ENCODE results near the gene ASB5.

Gene ASB5

GRCh38 chr4:176207839-176208238 is 61.2 kb downstream of the ASB5 start:
- H3K9ac ChIP-seq (ENCODE audit: low read depth, low read length, poor library complexity, severe bottlenecking): no peak overlapping the region
- H3K9me2 ChIP-seq (replicated peaks; ENCODE audit: low read depth, low read length): no peaks in the 10 kb centered on the region
- TF ChIP-seq, protein P1, sequence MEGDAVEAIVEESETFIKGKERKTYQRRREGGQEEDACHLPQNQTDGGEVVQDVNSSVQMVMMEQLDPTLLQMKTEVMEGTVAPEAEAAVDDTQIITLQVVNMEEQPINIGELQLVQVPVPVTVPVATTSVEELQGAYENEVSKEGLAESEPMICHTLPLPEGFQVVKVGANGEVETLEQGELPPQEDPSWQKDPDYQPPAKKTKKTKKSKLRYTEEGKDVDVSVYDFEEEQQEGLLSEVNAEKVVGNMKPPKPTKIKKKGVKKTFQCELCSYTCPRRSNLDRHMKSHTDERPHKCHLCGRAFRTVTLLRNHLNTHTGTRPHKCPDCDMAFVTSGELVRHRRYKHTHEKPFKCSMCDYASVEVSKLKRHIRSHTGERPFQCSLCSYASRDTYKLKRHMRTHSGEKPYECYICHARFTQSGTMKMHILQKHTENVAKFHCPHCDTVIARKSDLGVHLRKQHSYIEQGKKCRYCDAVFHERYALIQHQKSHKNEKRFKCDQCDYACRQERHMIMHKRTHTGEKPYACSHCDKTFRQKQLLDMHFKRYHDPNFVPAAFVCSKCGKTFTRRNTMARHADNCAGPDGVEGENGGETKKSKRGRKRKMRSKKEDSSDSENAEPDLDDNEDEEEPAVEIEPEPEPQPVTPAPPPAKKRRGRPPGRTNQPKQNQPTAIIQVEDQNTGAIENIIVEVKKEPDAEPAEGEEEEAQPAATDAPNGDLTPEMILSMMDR (conservative IDR thresholded peaks at IDR 0.05; ENCODE audit: low read length): no peak
- TF ChIP-seq EZH2phosphoT487 (IDR thresholded peaks at IDR 0.05; ENCODE audit: borderline replicate concordance): no peak
- H3K4me3 ChIP-seq (ENCODE audit: low read length, poor library complexity, severe bottlenecking): no peak overlapping the region
- H3K27me3 ChIP-seq (ENCODE audit: insufficient read depth, low read length, poor library complexity, severe bottlenecking): no peaks in the 10 kb centered on the region
- H4K20me1 ChIP-seq (ENCODE audit: insufficient read depth, low read length, poor library complexity, severe bottlenecking): no peaks in the 10 kb centered on the region
- H3K9me3 ChIP-seq (ENCODE audit: insufficient read depth, low read depth, low read length): no peaks in the 10 kb centered on the region
- H3K4me1 ChIP-seq (ENCODE audit: insufficient read depth, low read length, poor library complexity, severe bottlenecking): no peaks in the 10 kb centered on the region
- no peak overlapping the region for H3K4me2 ChIP-seq (ENCODE audit: low read depth, low read length, poor library complexity, severe bottlenecking)
- no peak overlapping the region for H2AFZ ChIP-seq (ENCODE audit: low read length)
- no peaks in the 10 kb centered on the region for H3K36me3 ChIP-seq (ENCODE audit: insufficient read depth, low read length)
- no peaks in the 10 kb centered on the region for H3K79me2 ChIP-seq (ENCODE audit: insufficient read depth, low read length)
- H3F3A ChIP-seq (ENCODE audit: low read depth): no peaks in the 10 kb centered on the region

- no peaks in the 10 kb centered on the region for H3K27me3 ChIP-seq (ENCODE audit: insufficient read depth, low read length, poor library complexity, severe bottlenecking)
- no peaks in the 10 kb centered on the region for H3K9me2 ChIP-seq (replicated peaks; ENCODE audit: low read depth, low read length)
- H3K36me3 ChIP-seq (ENCODE audit: insufficient read depth, low read length): no peaks in the 10 kb centered on the region
- H3F3A ChIP-seq (ENCODE audit: low read depth): no peaks in the 10 kb centered on the region
- no peak overlapping the region for H3K4me2 ChIP-seq (ENCODE audit: low read depth, low read length, poor library complexity, severe bottlenecking)
- no peak overlapping the region for H2AFZ ChIP-seq (ENCODE audit: low read length)
- TF ChIP-seq, protein P1 (conservative IDR thresholded peaks at IDR 0.05; ENCODE audit: low read length): no peak
- TF ChIP-seq EZH2phosphoT487 (IDR thresholded peaks at IDR 0.05; ENCODE audit: borderline replicate concordance): no peak
- H3K4me1 ChIP-seq (ENCODE audit: insufficient read depth, low read length, poor library complexity, severe bottlenecking): no peaks in the 10 kb centered on the region
- no peak overlapping the region for H3K9ac ChIP-seq (ENCODE audit: low read depth, low read length, poor library complexity, severe bottlenecking)
- H3K79me2 ChIP-seq (ENCODE audit: insufficient read depth, low read length): no peaks in the 10 kb centered on the region
- H4K20me1 ChIP-seq (ENCODE audit: insufficient read depth, low read length, poor library complexity, severe bottlenecking): no peaks in the 10 kb centered on the region
- no peak overlapping the region for H3K4me3 ChIP-seq (ENCODE audit: low read length, poor library complexity, severe bottlenecking)
- H3K9me3 ChIP-seq (ENCODE audit: insufficient read depth, low read depth, low read length): no peaks in the 10 kb centered on the region
Measured at GRCh38 chr4:176205299-176205698, 63.7 kb downstream of the ASB5 start.

GRCh38 chr4:176198316-176198903 is 70.6 kb downstream of the ASB5 start:
- no peak overlapping the region for H3K4me2 ChIP-seq (ENCODE audit: low read depth, low read length, poor library complexity, severe bottlenecking)
- H3F3A ChIP-seq (ENCODE audit: low read depth): no peaks in the 10 kb centered on the region
- no peak overlapping the region for H3K4me3 ChIP-seq (ENCODE audit: low read length, poor library complexity, severe bottlenecking)
- peaks cover 3% of the 10 kb centered on the region for H3K4me1 ChIP-seq (ENCODE audit: insufficient read depth, low read length, poor library complexity, severe bottlenecking)
- H3K36me3 ChIP-seq (ENCODE audit: insufficient read depth, low read length): no peaks in the 10 kb centered on the region
- TF ChIP-seq EZH2phosphoT487 (IDR thresholded peaks at IDR 0.05; ENCODE audit: borderline replicate concordance): no peak
- TF ChIP-seq, protein P1 (conservative IDR thresholded peaks at IDR 0.05; ENCODE audit: low read length): no peak
- H3K9ac ChIP-seq (ENCODE audit: low read depth, low read length, poor library complexity, severe bottlenecking): no peak overlapping the region
- no peak overlapping the region for H2AFZ ChIP-seq (ENCODE audit: low read length)
- no peaks in the 10 kb centered on the region for H4K20me1 ChIP-seq (ENCODE audit: insufficient read depth, low read length, poor library complexity, severe bottlenecking)
- no peaks in the 10 kb centered on the region for H3K9me3 ChIP-seq (ENCODE audit: insufficient read depth, low read depth, low read length)
- H3K9me2 ChIP-seq (replicated peaks; ENCODE audit: low read depth, low read length): no peaks in the 10 kb centered on the region
- no peaks in the 10 kb centered on the region for H3K79me2 ChIP-seq (ENCODE audit: insufficient read depth, low read length)
- H3K27me3 ChIP-seq (ENCODE audit: insufficient read depth, low read length, poor library complexity, severe bottlenecking): peaks cover 6% of the 10 kb centered on the region
